HG03575 (cell line): ENCODE measurements around the gene TP53BP2.
"Not testable (repeated sequence)": the region's sequence is repeated elsewhere in the genome, so short reads cannot be mapped to it uniquely, and the experiment has no call there.

Experiments used
- ATAC-seq: cut with Tn5 transposase; IDR thresholded peaks from one replicate; pipeline ENCODE4 v1.9.1; 2021; ENCODE audit not compliant: unreplicated experiment, insufficient number of reproducible peaks, low FRiP score; ENCODE audit errors: extremely low read depth

The TP53BP2 gene

GRCh38 chr1:223845810-223846682 lies at the start of gene TP53BP2:
Gene TP53BP2, minus strand, starts transcription at chr1:223845947. Its CDS starts 267 bp downstream, at chr1:223845680.
- ATAC-seq, result peak; percentile 39

GRCh38 chr1:223890494-223890893 lies 44.7 kb upstream of the TP53BP2 start:
- ATAC-seq, result not testable (repeated sequence)

GRCh38 chr1:223889319-223889718 lies 43.6 kb upstream of the TP53BP2 start:
- ATAC-seq, result not testable (repeated sequence)

- no peak for ATAC-seq
These were observed 42.1 kb upstream of the TP53BP2 start for GRCh38 chr1:223887747-223888418.

GRCh38 chr1:223886516-223886921 lies 40.8 kb upstream of the TP53BP2 start:
- ATAC-seq, result no peak

GRCh38 chr1:223885614-223886013 lies 39.9 kb upstream of the TP53BP2 start:
- ATAC-seq, result no peak

GRCh38 chr1:223878598-223879325 lies 33.0 kb upstream of the TP53BP2 start:
- no peak for ATAC-seq

- no peak for ATAC-seq
These were observed 32.1 kb upstream of the TP53BP2 start for GRCh38 chr1:223877804-223878203.

GRCh38 chr1:223876590-223876989 lies 30.8 kb upstream of the TP53BP2 start:
- ATAC-seq, result no peak

- ATAC-seq, result no peak
These were observed 27.3 kb upstream of the TP53BP2 start for GRCh38 chr1:223873044-223873443.

GRCh38 chr1:223872308-223872901 lies 26.7 kb upstream of the TP53BP2 start:
- no peak for ATAC-seq

- ATAC-seq, result no peak
These were observed 25.1 kb upstream of the TP53BP2 start for GRCh38 chr1:223870617-223871574.

GRCh38 chr1:223864599-223865368 lies 19.0 kb upstream of the TP53BP2 start:
- ATAC-seq, result not testable (repeated sequence)

GRCh38 chr1:223864084-223864483 lies 18.3 kb upstream of the TP53BP2 start:
- no peak for ATAC-seq

- ATAC-seq, result no peak
These were observed 16.2 kb upstream of the TP53BP2 start for GRCh38 chr1:223861904-223862303.

GRCh38 chr1:223860051-223860622 lies 14.4 kb upstream of the TP53BP2 start:
- no peak for ATAC-seq

GRCh38 chr1:223859058-223859457 lies 13.3 kb upstream of the TP53BP2 start:
- no peak for ATAC-seq
